T-helper 1 cell treated with Interleukin-12 subunit alpha and Interleukin-12 subunit beta and Interleukin-4 antibody, amounts not matched to agents 30 μg/mL and 1 μg/mL, for 36 hours (primary cell): ENCODE data around the gene TMEM86A.

ENCODE experiments used
- H3K27ac Mint-ChIP-seq: one replicate; pipeline ENCODE4 v1.8.0; 2021; ENCODE audit warnings: mild to moderate bottlenecking, mixed read lengths
- H3K27me3 Mint-ChIP-seq: one replicate; pipeline ENCODE4 v1.8.0; 2021; ENCODE audit warnings: low read depth, mixed read lengths
- H3K36me3 Mint-ChIP-seq: one replicate; pipeline ENCODE4 v1.8.0; 2021; ENCODE audit warnings: low read depth, mixed read lengths
- H3K4me1 Mint-ChIP-seq: one replicate; pipeline ENCODE4 v1.8.0; 2021; ENCODE audit warnings: low read depth, mixed read lengths
- H3K4me3 Mint-ChIP-seq: one replicate; pipeline ENCODE4 v1.8.0; 2021; ENCODE audit warnings: mild to moderate bottlenecking, moderate library complexity, mixed read lengths
- H3K9me3 Mint-ChIP-seq: one replicate; pipeline ENCODE4 v1.8.0; 2021; ENCODE audit warnings: mixed read lengths

Gene TMEM86A

DNA sequence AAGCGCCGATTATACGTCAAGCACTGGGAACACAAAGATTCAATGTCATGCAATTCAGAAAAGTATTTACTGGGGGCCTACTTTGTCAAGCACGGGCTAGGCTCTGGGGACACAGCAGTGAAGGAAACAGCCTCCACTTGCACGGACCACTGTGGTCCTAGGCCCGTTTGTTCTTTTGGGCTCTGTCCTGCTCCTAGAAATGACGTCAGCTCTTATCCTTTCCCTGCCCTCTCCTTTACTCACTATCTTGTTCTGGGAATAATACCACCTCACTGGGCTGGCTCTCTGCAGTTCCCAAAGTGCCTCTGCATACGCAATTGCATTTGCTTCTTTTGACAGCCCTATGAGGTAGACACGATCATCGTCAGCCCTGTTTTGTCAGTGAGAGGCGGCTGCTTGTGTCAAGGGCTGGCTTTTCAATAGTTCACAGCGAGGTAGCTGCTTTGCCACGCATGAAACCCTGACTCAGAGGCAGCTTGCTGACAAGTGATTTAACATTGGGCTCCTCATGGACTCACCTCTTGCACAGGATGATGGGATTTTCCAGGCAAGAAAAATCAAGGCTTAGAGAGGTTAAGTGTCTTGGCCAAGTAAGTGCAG is 50.3 kb downstream of the TMEM86A start:
- H3K4me1 Mint-ChIP-seq, result no peaks in the 10 kb centered on the region
- H3K9me3 Mint-ChIP-seq, result no peaks in the 10 kb centered on the region
- H3K36me3 Mint-ChIP-seq, result no peaks in the 10 kb centered on the region
- no peak overlapping the region for H3K4me3 Mint-ChIP-seq
- H3K27ac Mint-ChIP-seq, result no peak overlapping the region
- no peaks in the 10 kb centered on the region for H3K27me3 Mint-ChIP-seq

DNA sequence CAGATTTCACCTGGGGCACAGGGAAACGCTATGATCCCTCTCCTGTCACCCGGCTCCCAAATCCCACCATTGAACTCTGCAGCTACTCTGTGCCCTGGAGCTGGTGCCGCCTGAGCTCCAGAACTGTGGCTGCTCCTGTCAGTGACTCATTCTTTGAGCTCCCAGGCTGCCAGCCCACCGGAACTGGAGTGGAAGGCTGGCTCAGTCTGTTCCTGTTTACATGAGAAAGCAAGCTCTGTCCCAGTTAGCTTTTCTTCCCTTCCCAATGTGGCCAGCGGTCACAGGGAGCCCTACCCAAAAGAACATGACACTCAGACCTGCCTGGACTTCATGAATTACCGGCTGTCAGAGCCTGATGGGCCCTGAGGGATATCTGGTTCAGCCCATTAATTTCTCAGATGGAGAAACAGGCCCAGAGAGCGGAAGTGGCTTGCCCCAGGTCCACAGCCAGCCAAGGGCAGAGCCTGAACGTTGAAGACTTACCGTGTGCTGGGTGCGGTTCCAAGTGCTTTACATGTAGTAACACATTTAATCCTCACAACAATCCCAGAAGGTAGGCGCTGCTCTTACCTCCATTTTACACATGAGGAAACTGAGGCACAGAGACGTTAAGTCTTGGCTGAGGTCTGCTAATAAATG is 51.2 kb downstream of the TMEM86A start:
- H3K36me3 Mint-ChIP-seq, result no peaks in the 10 kb centered on the region
- no peaks in the 10 kb centered on the region for H3K27me3 Mint-ChIP-seq
- no peak overlapping the region for H3K27ac Mint-ChIP-seq
- H3K9me3 Mint-ChIP-seq, result no peaks in the 10 kb centered on the region
- H3K4me3 Mint-ChIP-seq, result no peak overlapping the region
- H3K4me1 Mint-ChIP-seq, result no peaks in the 10 kb centered on the region

DNA sequence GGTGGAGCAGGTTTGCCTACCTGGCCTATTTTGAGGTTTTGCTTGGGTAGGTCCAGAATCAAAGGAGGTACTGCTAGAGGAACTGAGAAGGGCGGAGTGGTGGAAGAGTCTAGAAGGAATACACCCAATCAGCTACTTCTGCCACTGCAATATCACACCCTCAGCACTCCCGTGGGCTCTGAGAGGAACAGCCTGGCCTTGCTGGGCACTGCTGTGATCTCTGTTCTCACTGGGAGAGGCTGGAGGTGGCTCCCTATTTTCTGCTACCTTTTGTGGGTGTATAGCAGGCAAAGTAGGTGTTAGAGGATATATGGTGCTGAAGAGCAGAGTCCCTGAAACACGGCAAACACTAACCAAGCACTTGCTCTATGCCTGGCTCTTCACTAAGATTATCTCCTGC is 52.4 kb downstream of the TMEM86A start:
- Mint-ChIP-seq H3K9me3 (no peaks in the 10 kb centered on the region), H3K36me3 (no peaks in the 10 kb centered on the region), H3K27ac (no peak overlapping the region), H3K27me3 (no peaks in the 10 kb centered on the region), H3K4me1 (no peaks in the 10 kb centered on the region), H3K4me3 (no peak overlapping the region)

DNA sequence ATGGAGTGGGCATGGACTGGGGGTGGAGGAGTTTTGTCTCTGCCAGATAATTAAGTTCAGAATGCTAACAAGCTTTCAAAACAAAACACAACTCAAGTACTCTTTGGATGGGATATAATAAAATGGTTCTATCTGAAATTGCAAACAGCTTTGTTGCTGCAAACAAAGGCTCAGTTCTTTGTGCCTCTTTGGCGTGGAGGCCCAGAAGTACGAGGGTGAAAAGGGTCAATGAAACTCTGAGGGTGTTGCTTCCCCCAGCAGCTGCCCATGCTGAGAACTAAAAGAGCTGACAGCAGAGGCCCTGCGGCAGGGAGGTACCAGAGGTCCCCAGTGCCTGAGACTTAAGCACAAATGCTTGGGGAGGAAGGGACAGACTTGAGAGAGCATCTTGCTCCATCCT is 53.9 kb downstream of the TMEM86A start:
- no peak overlapping the region for H3K4me3 Mint-ChIP-seq
- H3K9me3 Mint-ChIP-seq, result no peaks in the 10 kb centered on the region
- no peaks in the 10 kb centered on the region for H3K27me3 Mint-ChIP-seq
- no peaks in the 10 kb centered on the region for H3K4me1 Mint-ChIP-seq
- H3K27ac Mint-ChIP-seq, result no peak overlapping the region
- H3K36me3 Mint-ChIP-seq, result no peaks in the 10 kb centered on the region

DNA sequence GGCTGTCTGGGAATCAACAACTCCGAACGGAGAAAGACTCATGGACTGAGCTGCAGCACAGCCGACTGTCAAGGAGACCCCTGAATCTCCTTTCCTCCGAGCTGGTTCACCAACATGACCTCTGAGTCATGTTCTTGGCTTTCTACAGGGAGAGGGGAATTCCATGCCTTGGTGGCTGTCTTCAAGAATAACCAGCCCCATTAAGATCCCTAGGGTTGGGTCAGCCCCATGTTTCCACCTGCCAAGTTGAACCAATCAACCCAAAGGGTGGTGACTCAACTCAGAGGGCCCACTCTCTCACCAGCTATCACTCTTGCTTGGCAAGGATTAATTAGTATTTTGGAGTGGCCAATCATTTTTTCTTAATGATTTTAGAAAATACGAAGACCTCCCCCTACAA is 55.7 kb downstream of the TMEM86A start:
- Mint-ChIP-seq H3K36me3 (no peaks in the 10 kb centered on the region), H3K27ac (no peak overlapping the region), H3K9me3 (no peaks in the 10 kb centered on the region), H3K27me3 (peaks cover 10% of the 10 kb centered on the region), H3K4me1 (no peaks in the 10 kb centered on the region), H3K4me3 (no peak overlapping the region)
